ENCODE data around the gene KIF26A. TPM values are rescaled to one million over a fixed set of nuclear protein-coding genes. Genes with fewer than 3 reads are reported as not detected.
"Not testable (repeated sequence)": the region's sequence is repeated elsewhere in the genome, so short reads cannot be mapped to it uniquely, and the experiment has no call there.

The KIF26A gene
- total RNA-seq, 2 experiments from 2014 or later, result 0.27 to 0.32 TPM

DNA sequence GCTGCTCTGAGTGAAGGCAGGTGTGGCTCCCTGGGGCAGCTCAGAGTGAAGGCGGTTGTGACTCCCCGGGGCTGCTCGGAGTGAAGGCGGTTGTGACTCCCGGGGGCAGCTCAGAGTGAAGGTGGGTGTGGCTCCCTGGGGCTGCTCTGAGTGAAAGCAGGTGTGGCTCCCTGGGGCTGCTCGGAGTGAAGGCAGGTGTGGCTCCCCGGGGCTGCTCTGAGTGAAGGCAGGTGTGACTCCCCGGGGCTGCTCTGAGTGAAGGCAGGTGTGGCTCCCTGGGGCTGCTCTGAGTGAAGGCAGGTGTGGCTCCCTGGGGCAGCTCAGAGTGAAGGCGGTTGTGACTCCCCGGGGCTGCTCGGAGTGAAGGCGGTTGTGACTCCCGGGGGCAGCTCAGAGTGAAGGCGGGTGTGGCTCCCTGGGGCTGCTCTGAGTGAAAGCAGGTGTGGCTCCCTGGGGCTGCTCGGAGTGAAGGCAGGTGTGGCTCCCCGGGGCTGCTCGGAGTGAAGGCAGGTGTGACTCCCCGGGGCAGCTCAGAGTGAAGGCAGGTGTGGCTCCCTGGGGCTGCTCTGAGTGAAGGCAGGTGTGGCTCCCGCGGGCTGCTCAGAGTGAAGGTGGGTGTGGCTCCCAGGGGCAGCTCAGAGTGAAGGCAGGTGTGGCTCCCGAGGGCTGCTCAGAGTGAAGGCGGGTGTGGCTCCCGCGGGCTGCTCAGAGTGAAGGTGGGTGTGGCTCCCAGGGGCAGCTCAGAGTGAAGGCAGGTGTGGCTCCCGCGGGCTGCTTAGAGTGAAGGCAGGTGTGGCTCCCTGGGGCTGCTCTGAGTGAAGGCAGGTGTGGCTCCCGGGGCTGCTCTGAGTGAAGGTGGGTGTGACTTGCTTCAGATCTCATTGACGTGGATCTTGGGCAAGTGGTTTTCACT is 87.1 kb downstream of the KIF26A start:
- CTCF ChIA-PET, result interaction anchor here (1.2 kb wide), 1 partner anchor 377 kb away, joined by 3 read pairs; no protein-coding TSS in a partner anchor
- POLR2A ChIA-PET, result not testable (repeated sequence)

DNA sequence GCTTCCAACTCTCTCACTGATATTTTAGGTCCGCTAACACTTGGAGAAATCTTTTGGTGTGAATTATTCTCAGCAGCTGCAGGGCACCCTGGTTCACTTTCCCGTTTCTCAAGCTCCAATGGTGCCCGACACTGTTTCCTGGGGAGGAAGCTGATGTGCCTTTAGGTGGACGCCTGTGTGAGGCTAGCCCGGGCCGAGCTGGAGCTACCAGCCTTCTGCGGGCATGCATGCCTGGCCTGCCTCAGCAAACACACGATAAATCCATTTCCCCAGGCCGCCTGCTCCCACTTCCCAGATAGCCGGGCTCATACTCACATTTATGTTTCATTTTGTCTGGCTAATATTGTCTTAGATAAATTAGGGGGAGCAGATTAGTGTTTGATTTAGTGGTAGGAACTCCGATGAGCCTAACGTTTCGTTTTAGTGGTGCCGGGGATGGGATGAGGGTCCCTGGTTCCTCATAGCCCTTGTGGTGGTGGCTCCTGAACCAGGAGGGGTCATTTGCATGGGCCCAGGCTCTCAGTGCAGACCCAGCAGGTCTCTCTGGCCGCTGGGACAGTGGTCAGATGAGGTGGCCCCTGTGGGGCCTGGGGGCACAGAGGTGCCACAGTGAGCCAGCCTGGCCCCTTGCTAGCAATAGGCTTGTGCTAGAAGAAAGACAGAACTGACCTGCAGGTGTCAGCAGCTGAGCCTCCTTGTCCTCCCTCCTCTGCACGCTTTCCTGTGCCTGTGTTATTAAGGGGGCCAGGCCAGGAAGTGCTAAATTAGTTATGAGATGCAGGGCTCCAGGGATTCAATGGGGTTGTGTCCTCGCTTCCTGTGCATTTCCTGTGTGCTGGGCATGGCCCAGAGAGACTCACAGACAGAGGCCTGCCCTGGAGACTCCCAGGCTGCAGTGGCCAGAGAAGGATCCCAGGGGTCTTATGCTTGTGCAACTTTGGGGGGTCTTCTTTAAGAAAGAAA is 88.3 kb downstream of the KIF26A start:
- ChIA-PET POLR2A (no interaction called here), CTCF (no interaction called here)

GRCh38 chr14:104227806-104228205 is 89.4 kb downstream of the KIF26A start:
- POLR2A ChIA-PET, result no interaction called here

DNA sequence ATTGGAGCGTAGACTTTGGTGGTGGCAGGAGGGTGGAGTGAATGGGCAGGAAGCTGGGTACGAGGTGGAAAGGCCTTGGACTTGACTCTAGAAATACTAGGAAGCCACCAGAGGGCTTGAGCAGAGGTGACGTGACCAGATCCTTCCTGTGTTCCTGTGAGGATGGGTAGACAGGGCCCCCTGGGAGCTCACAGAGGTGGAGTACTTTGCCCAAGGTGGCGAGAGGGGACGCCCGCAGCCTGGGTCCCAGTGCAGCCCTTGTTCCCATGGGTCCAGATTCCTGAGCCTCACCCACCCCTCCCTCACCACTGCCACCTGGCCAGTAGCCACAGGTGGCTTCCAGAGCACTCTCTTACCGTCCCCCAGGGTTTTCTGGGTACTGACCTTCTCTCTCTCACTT is 89.8 kb downstream of the KIF26A start:
- ChIA-PET POLR2A (no interaction called here), CTCF (interaction anchor here (0.9 kb wide), 1 partner anchor 336 kb away, joined by 3 read pairs; no protein-coding TSS in a partner anchor)

More at GRCh38 chr14:104227806-104228205, 89.4 kb downstream of the KIF26A start:
- CTCF ChIA-PET, result interaction anchor here (0.9 kb wide), 1 partner anchor 336 kb away, joined by 3 read pairs; no protein-coding TSS in a partner anchor

- ChIA-PET CTCF (interaction anchor here (0.9 kb wide), 1 partner anchor 335 kb away, joined by 3 read pairs; no protein-coding TSS in a partner anchor), POLR2A (no interaction called here)
Measured at GRCh38 chr14:104228716-104229533, 90.5 kb downstream of the KIF26A start.

GRCh38 chr14:104229534-104230055 is 91.2 kb downstream of the KIF26A start:
- CTCF ChIA-PET, result no interaction called here
- POLR2A ChIA-PET, result no interaction called here

DNA sequence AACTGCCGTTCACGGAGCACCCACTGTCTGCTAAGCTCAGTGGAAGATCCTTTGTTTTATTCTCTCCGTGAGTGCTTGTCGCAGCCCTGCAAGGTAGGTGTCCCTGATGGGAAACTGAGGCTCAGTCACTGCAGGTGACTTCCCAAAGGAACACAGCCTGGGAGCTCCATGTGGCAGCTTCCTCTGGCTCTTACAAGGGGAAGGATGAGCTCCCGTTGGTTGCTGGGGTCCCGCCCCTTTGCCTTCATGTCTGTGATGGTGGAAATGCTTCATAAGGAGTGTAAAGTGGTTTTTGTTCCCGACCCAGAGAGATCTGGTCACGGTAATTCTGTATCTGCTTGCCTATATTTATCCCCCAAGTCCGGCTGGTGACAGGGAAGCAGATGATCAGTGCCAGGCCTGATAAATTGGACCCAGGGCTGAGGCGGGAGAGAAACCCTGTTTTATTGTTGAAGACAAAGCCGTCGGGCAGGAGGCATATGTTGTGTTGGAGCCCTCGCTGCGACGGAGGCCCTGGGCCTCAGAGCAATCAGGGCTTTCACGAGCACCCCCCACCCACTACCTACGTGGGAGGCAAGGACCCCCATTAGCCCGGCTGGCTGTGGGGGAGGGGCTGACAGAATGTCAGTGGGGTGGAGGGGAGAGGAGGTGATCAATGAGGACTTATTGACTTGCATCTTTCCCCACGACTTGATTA is 91.9 kb downstream of the KIF26A start:
- POLR2A ChIA-PET, result no interaction called here
- CTCF ChIA-PET, result no interaction called here

Other genes starting within 250 kb of the KIF26A start
- gene TDRD9, start 210.1 kb upstream of the KIF26A start, total RNA-seq, result under 1 TPM; 0.50 to 0.93 TPM
- gene RD3L, start 196.1 kb upstream of the KIF26A start, total RNA-seq, result not detected
- not detected for gene ASPG, start 52.9 kb upstream of the KIF26A start, total RNA-seq